Endothelial cell of umbilical vein (primary cell): ENCODE measurements around the gene SMIM26.

ENCODE experiments used
- POLR2A ChIP-seq: IDR thresholded peaks from 2 replicates; pipeline ENCODE4 v1.6.1; 2012; ENCODE audit warnings: low read depth, mild to moderate bottlenecking, control low read depth, low read length
- TF ChIP-seq, protein P1 (sequence below), 2 donors: IDR thresholded peaks; 1 replicate in 1 of 2; 2 replicates in 1 of 2; pipeline ENCODE4 v1.5.1; 2011; ENCODE audit warnings: low read length in 2 of 2, mild to moderate bottlenecking in 2 of 2, moderate library complexity in 2 of 2, control low read depth in 1 of 2, inconsistent platforms in 1 of 2, low read depth in 1 of 2; ENCODE audit not compliant: insufficient read depth in 1 of 2; ENCODE audit errors: extremely low read depth in 1 of 2

DNA sequence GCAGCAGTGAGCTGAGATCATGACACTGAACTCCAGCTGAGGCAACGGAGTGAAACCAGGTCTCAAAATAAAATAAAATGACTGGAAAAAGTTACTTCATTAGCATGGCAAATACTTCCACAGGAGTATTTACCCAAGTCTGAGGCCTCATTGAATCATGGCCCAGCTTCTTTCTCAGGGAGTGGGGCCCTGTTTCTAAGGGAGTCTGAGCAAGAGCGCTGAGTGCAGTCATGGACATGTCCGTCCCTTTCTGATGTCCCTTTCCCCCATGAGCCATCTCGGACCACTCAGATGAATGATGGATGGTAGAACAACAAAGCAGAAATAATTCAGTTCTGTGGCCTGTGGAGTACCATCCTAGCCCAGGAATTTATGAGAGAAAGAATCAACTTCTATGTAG lies 12.8 kb downstream of the SMIM26 start:
- TF ChIP-seq, protein P1, sequence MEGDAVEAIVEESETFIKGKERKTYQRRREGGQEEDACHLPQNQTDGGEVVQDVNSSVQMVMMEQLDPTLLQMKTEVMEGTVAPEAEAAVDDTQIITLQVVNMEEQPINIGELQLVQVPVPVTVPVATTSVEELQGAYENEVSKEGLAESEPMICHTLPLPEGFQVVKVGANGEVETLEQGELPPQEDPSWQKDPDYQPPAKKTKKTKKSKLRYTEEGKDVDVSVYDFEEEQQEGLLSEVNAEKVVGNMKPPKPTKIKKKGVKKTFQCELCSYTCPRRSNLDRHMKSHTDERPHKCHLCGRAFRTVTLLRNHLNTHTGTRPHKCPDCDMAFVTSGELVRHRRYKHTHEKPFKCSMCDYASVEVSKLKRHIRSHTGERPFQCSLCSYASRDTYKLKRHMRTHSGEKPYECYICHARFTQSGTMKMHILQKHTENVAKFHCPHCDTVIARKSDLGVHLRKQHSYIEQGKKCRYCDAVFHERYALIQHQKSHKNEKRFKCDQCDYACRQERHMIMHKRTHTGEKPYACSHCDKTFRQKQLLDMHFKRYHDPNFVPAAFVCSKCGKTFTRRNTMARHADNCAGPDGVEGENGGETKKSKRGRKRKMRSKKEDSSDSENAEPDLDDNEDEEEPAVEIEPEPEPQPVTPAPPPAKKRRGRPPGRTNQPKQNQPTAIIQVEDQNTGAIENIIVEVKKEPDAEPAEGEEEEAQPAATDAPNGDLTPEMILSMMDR (IDR thresholded peaks at IDR 0.05; ENCODE audit: extremely low read depth in 1 of 2, insufficient read depth in 1 of 2, low read depth in 1 of 2, low read length in 2 of 2), result no peak
- TF ChIP-seq POLR2A, result no peak
